Cardiac fibroblast (primary cell): ENCODE data around the gene LRRC15.

Experiments used
- DNase-seq, 2 donors: peaks; one replicate each; pipeline versions ENCODE4 v3.0.0 to v3.0.0-alpha.2; 2010; ENCODE audit warnings: low read depth in 2 of 2
- H3K4me3 ChIP-seq, 2 donors: replicated peaks in 1 of 2; 1 replicate in 1 of 2; 2 replicates in 1 of 2; pipeline ENCODE4 v1.5.1; 2011; ENCODE audit warnings: low read depth in 2 of 2, low read length in 2 of 2, mild to moderate bottlenecking in 2 of 2, moderate library complexity in 1 of 2
- TF ChIP-seq, protein P1 (sequence below): IDR thresholded peaks from one replicate; pipeline ENCODE4 v1.5.1; 2011; ENCODE audit warnings: low read depth, mild to moderate bottlenecking, low read length, inconsistent platforms

The LRRC15 gene

DNA sequence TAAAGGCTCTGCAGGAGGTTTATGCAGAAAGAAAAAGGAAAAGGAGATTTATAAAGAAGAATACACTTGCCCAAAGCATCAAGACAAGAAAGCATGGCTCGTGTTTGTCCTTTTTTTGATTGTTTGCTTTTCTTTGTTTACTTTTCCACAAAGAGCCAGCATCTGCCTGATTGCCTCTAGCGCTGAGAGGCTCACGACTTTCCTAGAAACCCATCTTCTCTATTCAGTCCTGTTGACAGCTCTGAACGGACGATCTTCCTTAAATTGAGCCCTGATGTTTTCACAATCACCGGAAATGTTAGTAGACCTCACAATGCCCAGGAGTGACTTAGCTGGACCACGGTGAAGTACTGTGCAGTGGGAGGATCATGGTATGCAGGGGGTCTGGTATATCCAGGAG lies 17.1 kb upstream of the LRRC15 start:
- TF ChIP-seq, protein P1, sequence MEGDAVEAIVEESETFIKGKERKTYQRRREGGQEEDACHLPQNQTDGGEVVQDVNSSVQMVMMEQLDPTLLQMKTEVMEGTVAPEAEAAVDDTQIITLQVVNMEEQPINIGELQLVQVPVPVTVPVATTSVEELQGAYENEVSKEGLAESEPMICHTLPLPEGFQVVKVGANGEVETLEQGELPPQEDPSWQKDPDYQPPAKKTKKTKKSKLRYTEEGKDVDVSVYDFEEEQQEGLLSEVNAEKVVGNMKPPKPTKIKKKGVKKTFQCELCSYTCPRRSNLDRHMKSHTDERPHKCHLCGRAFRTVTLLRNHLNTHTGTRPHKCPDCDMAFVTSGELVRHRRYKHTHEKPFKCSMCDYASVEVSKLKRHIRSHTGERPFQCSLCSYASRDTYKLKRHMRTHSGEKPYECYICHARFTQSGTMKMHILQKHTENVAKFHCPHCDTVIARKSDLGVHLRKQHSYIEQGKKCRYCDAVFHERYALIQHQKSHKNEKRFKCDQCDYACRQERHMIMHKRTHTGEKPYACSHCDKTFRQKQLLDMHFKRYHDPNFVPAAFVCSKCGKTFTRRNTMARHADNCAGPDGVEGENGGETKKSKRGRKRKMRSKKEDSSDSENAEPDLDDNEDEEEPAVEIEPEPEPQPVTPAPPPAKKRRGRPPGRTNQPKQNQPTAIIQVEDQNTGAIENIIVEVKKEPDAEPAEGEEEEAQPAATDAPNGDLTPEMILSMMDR: no peak
- no peak for DNase-seq
- H3K4me3 ChIP-seq: no peak overlapping the region

DNA sequence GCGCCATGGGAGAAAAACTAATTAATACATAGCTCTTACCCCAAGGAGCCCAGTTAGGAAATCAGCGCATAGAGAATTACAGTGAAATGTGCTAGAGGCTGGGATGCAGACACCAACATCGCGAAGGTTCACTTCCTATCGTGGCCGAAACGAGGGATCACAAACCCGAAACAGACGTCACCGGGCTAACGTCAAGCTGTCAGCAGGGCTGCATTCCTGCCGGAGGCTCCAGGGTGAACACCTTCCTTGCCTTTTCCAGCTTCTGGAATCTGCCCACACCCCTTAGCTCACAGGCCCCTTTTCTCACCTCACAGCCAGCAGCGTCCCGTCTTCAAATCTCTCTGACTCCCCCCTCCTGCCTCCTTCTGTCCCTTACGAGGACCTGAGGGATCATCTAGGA lies 16.5 kb upstream of the LRRC15 start:
- TF ChIP-seq, protein P1: no peak
- DNase-seq: no peak
- no peak overlapping the region for H3K4me3 ChIP-seq

DNA sequence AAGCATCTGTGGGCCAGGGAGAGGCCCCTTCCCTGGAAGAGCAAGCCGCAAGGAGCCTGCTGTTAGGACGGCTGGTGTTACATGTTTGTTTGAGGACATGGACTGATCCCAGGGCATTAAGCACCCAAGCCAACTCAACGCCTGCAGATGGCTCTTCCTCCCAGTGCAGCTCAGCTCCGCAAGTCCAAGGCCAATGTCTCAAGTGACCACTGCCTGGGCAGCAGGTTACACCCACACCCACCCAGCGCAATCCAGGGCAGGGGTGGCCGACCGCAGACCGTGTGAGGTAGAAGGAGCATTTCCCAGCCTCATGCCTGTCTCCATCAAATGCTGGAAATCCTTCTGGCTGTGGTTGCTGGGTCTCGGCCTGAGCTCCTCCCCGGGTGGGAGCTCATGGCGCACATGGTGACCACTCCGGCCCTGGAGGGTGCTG lies 15.0 kb upstream of the LRRC15 start:
- TF ChIP-seq, protein P1: no peak
- no peak for DNase-seq
- no peak overlapping the region for H3K4me3 ChIP-seq

DNA sequence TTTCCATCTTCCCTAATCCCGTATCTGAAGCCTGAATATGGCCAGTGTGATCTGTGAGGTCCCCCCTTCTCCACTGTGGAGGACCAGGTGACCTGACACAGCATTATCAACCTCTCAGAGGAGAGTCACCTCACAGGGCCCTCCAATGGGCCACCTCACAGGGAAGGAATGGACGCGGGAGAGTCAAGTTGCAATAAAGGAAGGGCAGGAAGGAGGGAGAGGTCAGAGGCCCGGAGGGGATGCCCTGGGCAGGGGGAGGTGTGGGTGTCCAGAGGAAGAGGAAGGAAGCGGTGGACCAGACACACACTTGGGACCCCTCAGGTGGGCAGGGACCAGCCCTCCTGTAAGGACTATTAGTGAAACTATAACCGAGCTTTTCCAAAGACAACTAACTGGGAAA lies 14.6 kb upstream of the LRRC15 start:
- H3K4me3 ChIP-seq: no peak overlapping the region
- TF ChIP-seq, protein P1: no peak
- no peak for DNase-seq

- TF ChIP-seq, protein P1: no peak
- no peak for DNase-seq
- no peak overlapping the region for H3K4me3 ChIP-seq
Measured at GRCh38 chr3:194383276-194383940, 13.9 kb upstream of the LRRC15 start.

DNA sequence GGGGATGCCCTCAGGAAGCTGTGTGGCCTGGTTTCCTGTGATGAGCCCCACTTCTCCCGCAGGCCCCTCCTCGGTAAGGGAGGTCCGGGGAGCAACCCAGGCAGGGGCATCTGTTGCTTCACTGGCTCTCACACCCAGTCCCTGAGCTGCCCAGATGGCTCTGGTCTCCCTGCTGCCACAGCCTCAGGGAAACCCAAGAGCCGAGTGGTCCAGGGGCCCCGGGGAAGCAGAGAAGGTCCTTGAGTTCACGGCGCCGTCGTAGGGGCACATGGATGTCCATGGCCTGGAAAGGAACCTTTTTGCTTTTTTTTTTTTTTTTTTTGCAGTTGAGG lies 13.3 kb upstream of the LRRC15 start:
- DNase-seq: no peak
- no peak overlapping the region for H3K4me3 ChIP-seq

More for the DNA sequence above, 13.3 kb upstream of the LRRC15 start:
- TF ChIP-seq, protein P1: no peak
